Esophagus muscularis mucosa (tissue), 4 donors: Measurements from ENCODE around the gene HBS1L. TPM values are rescaled to one million over a fixed set of nuclear protein-coding genes. Genes with fewer than 3 reads are reported as not detected.

Source experiments
- DNase-seq: peaks from one replicate; pipeline ENCODE4 v3.0.0-alpha.2; 2017; ENCODE audit errors: extremely low spot score
- H3K27ac ChIP-seq, 4 donors: fragments of 200-600 bp; sonication (generic); replicated peaks in 1 of 4; 1 replicate in 3 of 4; 2 replicates in 1 of 4; pipeline ENCODE4 v1.5.1; 2016 to 2019; ENCODE audit warnings: mild to moderate bottlenecking in 1 of 4
- H3K27me3 ChIP-seq, 4 donors: fragments of 200-600 bp; sonication (generic); one replicate each; pipeline versions ENCODE4 v1.5.1 to v1.6.0; 2016 to 2019
- H3K36me3 ChIP-seq, 4 donors: fragments of 200-600 bp; sonication (generic); one replicate each; pipeline ENCODE4 v1.5.1; 2016 to 2019
- H3K4me1 ChIP-seq, 4 donors: fragments of 200-600 bp; sonication (generic); one replicate each; pipeline ENCODE4 v1.5.1; 2016 to 2019
- H3K4me3 ChIP-seq, 4 donors: fragments of 200-600 bp; sonication (generic); 1 replicate in 2 of 4; 2 replicates in 2 of 4; pipeline ENCODE4 v1.5.1; 2016 to 2019; ENCODE audit warnings: mild to moderate bottlenecking in 4 of 4, moderate library complexity in 1 of 4
- H3K9me3 ChIP-seq, 4 donors: fragments of 200-600 bp; sonication (generic); 1 replicate in 3 of 4; 2 replicates in 1 of 4; pipeline ENCODE4 v1.5.1; 2016 to 2019
- EP300 ChIP-seq: sonication (generic); formaldehyde crosslinking; IDR thresholded peaks from one replicate; pipeline ENCODE4 v1.6.1; 2017; ENCODE audit warnings: antibody characterized with exemption
- POLR2A ChIP-seq: fragments of 450-650 bp; IDR thresholded peaks from one replicate; pipeline ENCODE4 v1.6.1; 2017; ENCODE audit warnings: antibody characterized with exemption, moderate library complexity, mild to moderate bottlenecking, low read depth
- POLR2AphosphoS5 ChIP-seq, 2 donors: sonication (generic); formaldehyde crosslinking; IDR thresholded peaks; one replicate each; pipeline ENCODE4 v1.6.1; 2017; ENCODE audit warnings: antibody characterized with exemption in 2 of 2
- WGBS: methylation state at CpG from one replicate; pipeline ENCODE4 v1.1.5; 2018; 5-methylcytosine and 5-hydroxymethylcytosine counted together
- intact Hi-C: fragments of 100-400 bp; cut with DNase I; formaldehyde crosslinking; loops from one replicate; pipeline ENCODE4 v1.15.1; 2023
- total RNA-seq, 4 donors: library from RNA; depleted of rRNA; stranded (reverse); fragments of >200 nt; gene quantifications; one replicate each; pipeline versions ENCODE4 v1.1.0 to v1.2.1, GENCODE V29; 2016
- TF ChIP-seq, protein P1 (sequence below), 3 experiments: fragments of 200-600 bp in 2 of 3; fragments of 450-650 bp in 1 of 3; sonication (generic) in 2 of 3; IDR thresholded peaks; one replicate each; pipeline ENCODE4 v1.5.1; 2017 to 2019; ENCODE audit warnings: antibody characterized with exemption in 3 of 3, mild to moderate bottlenecking in 2 of 3, moderate library complexity in 1 of 3

Gene HBS1L
- total RNA-seq, 4 donors from 2014 or later: 52.0 to 81.4 (median 58.2) TPM

DNA sequence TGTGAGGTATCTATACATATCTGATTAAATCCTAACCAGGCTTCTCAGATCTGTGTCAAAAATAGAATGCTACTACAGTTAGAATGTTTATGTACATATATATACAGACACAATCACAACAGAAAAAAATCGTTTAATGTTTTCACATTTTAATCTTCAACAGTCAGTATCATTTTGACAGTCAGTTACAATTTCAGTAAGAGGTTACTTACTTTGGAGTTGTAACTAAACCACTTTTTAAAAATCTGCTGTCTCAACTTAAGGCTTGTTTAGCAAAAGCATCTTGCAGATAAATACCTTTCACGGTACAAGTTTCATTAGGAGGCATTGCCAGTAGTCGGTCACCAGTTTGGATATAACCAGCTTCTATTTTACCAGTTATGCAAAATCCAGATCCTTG, 72.5 kb downstream of the HBS1L start:
- peaks cover 34 to 64% (median 48%) of the 10 kb centered on the region in 4 donors for H3K36me3 ChIP-seq
- intact Hi-C loops: no loop called here
- H3K27ac ChIP-seq: no peak overlapping the region
- no peak for DNase-seq
- no peaks in the 10 kb centered on the region for H3K27me3 ChIP-seq
- no peaks in the 10 kb centered on the region for H3K9me3 ChIP-seq
- WGBS: 84% methylated on average over 3 of the region's 3 CpGs
- H3K4me3 ChIP-seq: no peak overlapping the region
- H3K4me1 ChIP-seq: no peaks in the 10 kb centered on the region
- TF ChIP-seq POLR2AphosphoS5 (IDR thresholded peaks at IDR 0.05): no peak
- TF ChIP-seq POLR2A: no peak

DNA sequence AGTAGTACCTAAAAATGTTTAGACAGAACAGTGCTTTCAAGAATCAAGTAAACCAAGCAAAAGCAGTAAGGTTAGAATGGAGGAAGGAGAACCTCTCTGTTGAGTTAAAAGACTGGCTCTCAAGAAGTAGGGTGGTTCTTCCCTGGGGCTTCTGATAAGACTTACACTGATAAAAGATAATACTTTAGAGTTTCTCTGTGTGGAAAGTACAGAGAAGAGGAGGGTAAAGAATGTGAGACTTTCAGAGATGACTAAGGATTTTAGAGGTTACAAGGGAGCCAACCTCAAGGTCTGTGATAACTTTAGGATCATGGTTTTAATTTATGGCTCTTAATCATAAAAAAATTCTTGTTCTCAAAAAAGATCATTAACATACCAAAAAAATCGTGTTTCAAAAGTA, 73.8 kb downstream of the HBS1L start:
- Histone ChIP-seq H3K36me3 (peaks cover 38 to 68% (median 48%) of the 10 kb centered on the region in 4 donors), H3K27ac (no peak overlapping the region), H3K9me3 (no peaks in the 10 kb centered on the region), H3K4me1 (no peaks in the 10 kb centered on the region), H3K4me3 (no peak overlapping the region), H3K27me3 (no peaks in the 10 kb centered on the region)
- WGBS: 73% methylated on average over 1 of the region's 1 CpG
- intact Hi-C loops: no loop called here
- TF ChIP-seq EP300 (no peak), POLR2AphosphoS5 (IDR thresholded peaks at IDR 0.05) (no peak), POLR2A (no peak)
- TF ChIP-seq, protein P1, sequence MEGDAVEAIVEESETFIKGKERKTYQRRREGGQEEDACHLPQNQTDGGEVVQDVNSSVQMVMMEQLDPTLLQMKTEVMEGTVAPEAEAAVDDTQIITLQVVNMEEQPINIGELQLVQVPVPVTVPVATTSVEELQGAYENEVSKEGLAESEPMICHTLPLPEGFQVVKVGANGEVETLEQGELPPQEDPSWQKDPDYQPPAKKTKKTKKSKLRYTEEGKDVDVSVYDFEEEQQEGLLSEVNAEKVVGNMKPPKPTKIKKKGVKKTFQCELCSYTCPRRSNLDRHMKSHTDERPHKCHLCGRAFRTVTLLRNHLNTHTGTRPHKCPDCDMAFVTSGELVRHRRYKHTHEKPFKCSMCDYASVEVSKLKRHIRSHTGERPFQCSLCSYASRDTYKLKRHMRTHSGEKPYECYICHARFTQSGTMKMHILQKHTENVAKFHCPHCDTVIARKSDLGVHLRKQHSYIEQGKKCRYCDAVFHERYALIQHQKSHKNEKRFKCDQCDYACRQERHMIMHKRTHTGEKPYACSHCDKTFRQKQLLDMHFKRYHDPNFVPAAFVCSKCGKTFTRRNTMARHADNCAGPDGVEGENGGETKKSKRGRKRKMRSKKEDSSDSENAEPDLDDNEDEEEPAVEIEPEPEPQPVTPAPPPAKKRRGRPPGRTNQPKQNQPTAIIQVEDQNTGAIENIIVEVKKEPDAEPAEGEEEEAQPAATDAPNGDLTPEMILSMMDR (IDR thresholded peaks at IDR 0.05): no peak
- no peak for DNase-seq

DNA sequence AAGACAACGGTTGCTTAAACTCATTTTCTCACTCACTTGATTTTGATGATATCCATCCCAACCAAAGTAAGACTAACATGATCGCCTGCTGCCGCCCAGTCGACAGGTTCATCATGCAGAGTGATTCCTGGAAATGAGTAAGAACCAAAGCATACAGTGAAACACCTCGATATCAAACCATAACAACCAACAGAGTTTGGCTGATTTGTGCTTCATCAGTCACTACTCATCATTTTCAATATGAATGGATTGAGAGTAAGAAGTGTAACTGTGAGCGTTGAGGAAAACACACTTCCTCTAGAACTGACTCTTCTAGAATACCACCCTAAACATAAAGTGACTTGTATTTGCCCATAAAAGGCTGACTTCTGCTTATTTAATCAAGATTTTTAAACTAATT, 75.5 kb downstream of the HBS1L start:
- H3K27me3 ChIP-seq: no peaks in the 10 kb centered on the region
- DNase-seq: no peak
- H3K4me3 ChIP-seq: no peak overlapping the region
- TF ChIP-seq POLR2A (no peak), EP300 (no peak), POLR2AphosphoS5 (IDR thresholded peaks at IDR 0.05) (no peak)
- TF ChIP-seq, protein P1 (IDR thresholded peaks at IDR 0.05): no peak
- no peak overlapping the region for H3K27ac ChIP-seq
- H3K36me3 ChIP-seq: peaks cover 25 to 57% (median 38%) of the 10 kb centered on the region in 4 donors
- 97% methylated on average over 6 of the region's 6 CpGs for WGBS
- H3K9me3 ChIP-seq: no peaks in the 10 kb centered on the region
- intact Hi-C loops: no loop called here
- no peaks in the 10 kb centered on the region for H3K4me1 ChIP-seq

DNA sequence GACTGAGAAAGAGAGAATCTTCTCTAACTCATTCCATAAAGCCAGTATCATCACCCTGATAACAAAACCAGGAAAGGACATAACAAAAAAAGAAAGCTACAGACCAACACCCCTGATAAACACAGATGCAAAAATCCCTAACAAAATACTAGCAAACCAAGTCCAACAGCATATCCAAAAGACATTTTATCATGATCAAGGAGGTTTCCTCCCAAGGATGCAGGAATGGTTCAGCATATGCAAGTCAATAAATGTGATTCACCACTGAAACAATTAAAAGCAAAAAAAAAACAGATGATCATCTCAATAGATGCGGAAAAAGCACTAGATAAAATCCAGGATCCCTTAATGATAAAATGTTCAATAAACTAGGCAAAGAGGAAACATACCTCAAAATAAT, 80.3 kb downstream of the HBS1L start:
- H3K9me3 ChIP-seq: no peaks in the 10 kb centered on the region
- no peak overlapping the region for H3K4me3 ChIP-seq
- no peak overlapping the region for H3K27ac ChIP-seq
- peaks cover 14 to 48% (median 24%) of the 10 kb centered on the region in 4 donors for H3K36me3 ChIP-seq
- no peak for DNase-seq
- no peaks in the 10 kb centered on the region for H3K27me3 ChIP-seq
- no peaks in the 10 kb centered on the region for H3K4me1 ChIP-seq
- intact Hi-C loops: no loop called here
- WGBS: 100% methylated on average over 1 of the region's 1 CpG
- TF ChIP-seq, protein P1 (IDR thresholded peaks at IDR 0.05): no peak
- TF ChIP-seq POLR2AphosphoS5 (IDR thresholded peaks at IDR 0.05) (no peak), POLR2A (no peak), EP300 (no peak)

DNA sequence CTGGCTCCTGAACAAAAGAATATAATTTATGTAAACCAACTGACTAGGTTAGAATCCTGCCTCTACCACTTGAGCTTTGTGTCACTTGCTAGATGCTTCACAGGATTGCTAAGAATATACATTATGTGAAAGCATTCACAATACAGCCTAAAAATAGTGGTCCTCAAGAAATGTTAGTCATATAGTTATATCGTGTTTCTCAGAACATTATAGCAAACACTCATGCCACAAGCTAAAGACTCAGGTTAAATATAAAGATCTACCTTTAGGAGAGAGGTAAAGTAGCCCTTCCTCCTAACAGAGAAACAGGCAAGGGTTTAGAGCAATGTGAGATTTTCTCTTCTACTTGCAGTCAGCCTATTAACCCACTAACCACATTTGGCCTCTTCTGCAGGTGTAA, 86.9 kb downstream of the HBS1L start:
- TF ChIP-seq POLR2AphosphoS5 (IDR thresholded peaks at IDR 0.05) (no peak), POLR2A (no peak), EP300 (no peak)
- TF ChIP-seq, protein P1 (IDR thresholded peaks at IDR 0.05): no peak
- no peak overlapping the region for H3K27ac ChIP-seq
- H3K9me3 ChIP-seq: no peaks in the 10 kb centered on the region
- DNase-seq: no peak
- H3K4me1 ChIP-seq: peaks cover 0 to 17% (median 9%) of the 10 kb centered on the region in 4 donors
- peaks cover 0 to 56% (median 21%) of the 10 kb centered on the region in 4 donors for H3K36me3 ChIP-seq
- no peak overlapping the region for H3K4me3 ChIP-seq
- no peaks in the 10 kb centered on the region for H3K27me3 ChIP-seq
- intact Hi-C loops: no loop called here
- WGBS: 46% methylated on average over 1 of the region's 1 CpG
